GM18861 (cell line): ENCODE data around the gene KRTAP4-6.
"Not testable (repeated sequence)": the region's sequence is repeated elsewhere in the genome, so short reads cannot be mapped to it uniquely, and the experiment has no call there.

ENCODE experiments used
- ATAC-seq: cut with Tn5 transposase; IDR thresholded peaks from one replicate; pipeline ENCODE4 v1.9.1; 2021; ENCODE audit not compliant: unreplicated experiment

Gene KRTAP4-6

GRCh38 chr17:41147531-41148204, 7.3 kb upstream of the KRTAP4-6 start:
- no peak for ATAC-seq

- ATAC-seq, result no peak
These were observed 4.9 kb upstream of the KRTAP4-6 start for GRCh38 chr17:41145261-41145660.

GRCh38 chr17:41144846-41145245, 4.5 kb upstream of the KRTAP4-6 start:
- no peak for ATAC-seq

- ATAC-seq, result no peak
These were observed 1.0 kb upstream of the KRTAP4-6 start for GRCh38 chr17:41141361-41141760.

- not testable (repeated sequence) for ATAC-seq
These were observed 479 bp downstream of the KRTAP4-6 start for GRCh38 chr17:41139865-41140264.

GRCh38 chr17:41133880-41134735, 6.2 kb downstream of the KRTAP4-6 start:
- no peak for ATAC-seq

GRCh38 chr17:41131979-41132378, 8.4 kb downstream of the KRTAP4-6 start:
- ATAC-seq, result no peak

GRCh38 chr17:41127371-41127770, 13.0 kb downstream of the KRTAP4-6 start:
- ATAC-seq, result no peak

- ATAC-seq, result no peak
These were observed 13.9 kb downstream of the KRTAP4-6 start for GRCh38 chr17:41126412-41126811.

- no peak for ATAC-seq
These were observed 15.3 kb downstream of the KRTAP4-6 start for GRCh38 chr17:41125064-41125463.

GRCh38 chr17:41123991-41124371, 16.4 kb downstream of the KRTAP4-6 start, which contains the start of gene KRTAP4-12:
Gene KRTAP4-12, minus strand, starts transcription at chr17:41124182. Its CDS starts 60 bp downstream, at chr17:41124122.
- ATAC-seq, result not testable (repeated sequence)

GRCh38 chr17:41123292-41123990, 16.9 kb downstream of the KRTAP4-6 start:
- ATAC-seq, result not testable (repeated sequence)

- no peak for ATAC-seq
These were observed 18.6 kb downstream of the KRTAP4-6 start for GRCh38 chr17:41121742-41122141.

- ATAC-seq, result not testable (repeated sequence)
These were observed 20.4 kb downstream of the KRTAP4-6 start for GRCh38 chr17:41119696-41120690.

GRCh38 chr17:41118721-41119120, 21.6 kb downstream of the KRTAP4-6 start:
- ATAC-seq, result no peak

- not testable (repeated sequence) for ATAC-seq
These were observed 22.4 kb downstream of the KRTAP4-6 start, which contains the start of gene KRTAP4-11 for GRCh38 chr17:41117846-41118386. Gene KRTAP4-11, minus strand, starts transcription at chr17:41118373. Its CDS starts 58 bp downstream, at chr17:41118315.

GRCh38 chr17:41116297-41116696, 24.0 kb downstream of the KRTAP4-6 start:
- ATAC-seq, result no peak

GRCh38 chr17:41111151-41111885, 29.0 kb downstream of the KRTAP4-6 start:
- ATAC-seq, result no peak

GRCh38 chr17:41108728-41109386, 31.5 kb downstream of the KRTAP4-6 start:
- ATAC-seq, result not testable (repeated sequence)
